C4-2B (cell line): ENCODE measurements around the gene CPAMD8.

Experiments
- ZFX ChIP-seq: fragments of 450-650 bp; IDR thresholded peaks from 2 replicates; pipeline ENCODE4 v1.6.1; 2017
- TF ChIP-seq, protein P1 (sequence below): fragments of 450-650 bp; conservative IDR thresholded peaks from 2 replicates; pipeline ENCODE4 v1.5.1; 2017; ENCODE audit warnings: mild to moderate bottlenecking

GRCh38 chr19:16867211-16867610, 159.4 kb downstream of the CPAMD8 start:
- TF ChIP-seq, protein P1, sequence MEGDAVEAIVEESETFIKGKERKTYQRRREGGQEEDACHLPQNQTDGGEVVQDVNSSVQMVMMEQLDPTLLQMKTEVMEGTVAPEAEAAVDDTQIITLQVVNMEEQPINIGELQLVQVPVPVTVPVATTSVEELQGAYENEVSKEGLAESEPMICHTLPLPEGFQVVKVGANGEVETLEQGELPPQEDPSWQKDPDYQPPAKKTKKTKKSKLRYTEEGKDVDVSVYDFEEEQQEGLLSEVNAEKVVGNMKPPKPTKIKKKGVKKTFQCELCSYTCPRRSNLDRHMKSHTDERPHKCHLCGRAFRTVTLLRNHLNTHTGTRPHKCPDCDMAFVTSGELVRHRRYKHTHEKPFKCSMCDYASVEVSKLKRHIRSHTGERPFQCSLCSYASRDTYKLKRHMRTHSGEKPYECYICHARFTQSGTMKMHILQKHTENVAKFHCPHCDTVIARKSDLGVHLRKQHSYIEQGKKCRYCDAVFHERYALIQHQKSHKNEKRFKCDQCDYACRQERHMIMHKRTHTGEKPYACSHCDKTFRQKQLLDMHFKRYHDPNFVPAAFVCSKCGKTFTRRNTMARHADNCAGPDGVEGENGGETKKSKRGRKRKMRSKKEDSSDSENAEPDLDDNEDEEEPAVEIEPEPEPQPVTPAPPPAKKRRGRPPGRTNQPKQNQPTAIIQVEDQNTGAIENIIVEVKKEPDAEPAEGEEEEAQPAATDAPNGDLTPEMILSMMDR = no peak
- TF ChIP-seq ZFX = no peak
